WI38 (cell line): Measurements from ENCODE around the gene KLK15.

Source experiments
- H3K4me3 ChIP-seq: 2 replicates; pipeline ENCODE4 v1.5.1; 2011; ENCODE audit warnings: low read depth, mild to moderate bottlenecking, control low read depth, low read length
- TF ChIP-seq, protein P1 (sequence below): IDR thresholded peaks from 2 replicates; pipeline ENCODE4 v1.5.1; 2012; ENCODE audit warnings: low read depth, mild to moderate bottlenecking, control low read depth, low read length

KLK15 gene

DNA sequence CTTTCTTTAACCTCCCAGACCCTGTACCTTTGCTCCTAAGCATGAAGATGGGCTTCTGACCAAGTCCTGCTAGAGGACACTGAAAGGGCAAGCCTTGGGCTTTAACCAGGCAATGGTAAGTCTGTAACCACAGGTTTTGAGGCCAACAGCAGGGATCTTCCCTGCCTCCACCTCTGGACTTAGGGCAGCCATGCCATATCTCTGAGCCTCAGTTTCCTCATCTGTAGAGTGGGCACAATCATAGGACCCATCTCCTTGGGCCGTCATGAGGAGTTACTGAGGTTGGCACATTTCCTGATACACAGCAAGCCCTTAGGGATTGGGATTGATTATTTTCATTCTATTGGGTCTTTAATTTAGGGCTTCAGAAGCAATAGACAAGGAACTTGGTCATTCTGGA is 24.5 kb downstream of the KLK15 start:
- no peak overlapping the region for H3K4me3 ChIP-seq
- TF ChIP-seq, protein P1, sequence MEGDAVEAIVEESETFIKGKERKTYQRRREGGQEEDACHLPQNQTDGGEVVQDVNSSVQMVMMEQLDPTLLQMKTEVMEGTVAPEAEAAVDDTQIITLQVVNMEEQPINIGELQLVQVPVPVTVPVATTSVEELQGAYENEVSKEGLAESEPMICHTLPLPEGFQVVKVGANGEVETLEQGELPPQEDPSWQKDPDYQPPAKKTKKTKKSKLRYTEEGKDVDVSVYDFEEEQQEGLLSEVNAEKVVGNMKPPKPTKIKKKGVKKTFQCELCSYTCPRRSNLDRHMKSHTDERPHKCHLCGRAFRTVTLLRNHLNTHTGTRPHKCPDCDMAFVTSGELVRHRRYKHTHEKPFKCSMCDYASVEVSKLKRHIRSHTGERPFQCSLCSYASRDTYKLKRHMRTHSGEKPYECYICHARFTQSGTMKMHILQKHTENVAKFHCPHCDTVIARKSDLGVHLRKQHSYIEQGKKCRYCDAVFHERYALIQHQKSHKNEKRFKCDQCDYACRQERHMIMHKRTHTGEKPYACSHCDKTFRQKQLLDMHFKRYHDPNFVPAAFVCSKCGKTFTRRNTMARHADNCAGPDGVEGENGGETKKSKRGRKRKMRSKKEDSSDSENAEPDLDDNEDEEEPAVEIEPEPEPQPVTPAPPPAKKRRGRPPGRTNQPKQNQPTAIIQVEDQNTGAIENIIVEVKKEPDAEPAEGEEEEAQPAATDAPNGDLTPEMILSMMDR: no peak

DNA sequence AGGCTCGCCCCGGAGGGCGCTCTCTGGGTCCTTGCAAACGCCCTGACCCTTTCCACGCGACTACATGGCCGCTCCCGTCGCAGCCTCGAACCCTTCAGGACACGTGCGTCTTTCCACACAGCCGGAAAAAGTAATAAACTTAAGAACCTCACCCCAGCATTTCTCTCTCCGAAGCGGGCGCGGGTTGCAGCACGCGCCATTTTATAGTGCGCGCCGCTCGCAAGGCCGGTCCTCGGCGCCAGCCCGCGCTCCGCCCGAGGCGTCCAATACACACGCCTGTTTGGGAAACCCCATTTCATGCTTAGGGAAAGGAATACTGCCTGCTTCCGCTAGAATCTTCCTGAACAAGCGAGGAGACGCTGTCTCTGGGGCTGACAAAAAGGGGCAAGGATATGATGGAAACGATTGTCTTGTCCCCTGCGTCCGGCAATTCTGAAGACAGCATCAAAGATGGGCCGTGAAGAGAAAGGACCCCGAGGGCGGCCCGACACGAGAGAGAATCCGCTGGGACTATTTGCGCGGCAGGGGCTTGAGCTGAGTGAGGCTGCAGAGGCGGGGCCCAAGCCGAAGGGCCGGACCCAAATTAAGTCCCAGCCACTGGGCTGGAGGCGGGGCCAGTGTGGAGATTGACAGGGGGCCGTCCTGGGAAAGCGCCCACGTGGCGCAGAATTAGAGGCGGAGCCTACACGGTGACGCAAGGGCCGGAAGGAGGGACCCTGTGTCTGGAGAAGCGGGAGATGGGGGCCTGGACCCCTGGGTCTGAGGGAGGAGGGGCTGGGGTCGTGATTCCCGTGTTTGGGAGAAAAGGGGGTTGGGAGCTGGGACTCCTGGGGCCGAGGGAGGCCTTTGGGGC is 28.7 kb downstream of the KLK15 start:
- TF ChIP-seq, protein P1: no peak
- H3K4me3 ChIP-seq: peak overlapping the region; percentile 98

DNA sequence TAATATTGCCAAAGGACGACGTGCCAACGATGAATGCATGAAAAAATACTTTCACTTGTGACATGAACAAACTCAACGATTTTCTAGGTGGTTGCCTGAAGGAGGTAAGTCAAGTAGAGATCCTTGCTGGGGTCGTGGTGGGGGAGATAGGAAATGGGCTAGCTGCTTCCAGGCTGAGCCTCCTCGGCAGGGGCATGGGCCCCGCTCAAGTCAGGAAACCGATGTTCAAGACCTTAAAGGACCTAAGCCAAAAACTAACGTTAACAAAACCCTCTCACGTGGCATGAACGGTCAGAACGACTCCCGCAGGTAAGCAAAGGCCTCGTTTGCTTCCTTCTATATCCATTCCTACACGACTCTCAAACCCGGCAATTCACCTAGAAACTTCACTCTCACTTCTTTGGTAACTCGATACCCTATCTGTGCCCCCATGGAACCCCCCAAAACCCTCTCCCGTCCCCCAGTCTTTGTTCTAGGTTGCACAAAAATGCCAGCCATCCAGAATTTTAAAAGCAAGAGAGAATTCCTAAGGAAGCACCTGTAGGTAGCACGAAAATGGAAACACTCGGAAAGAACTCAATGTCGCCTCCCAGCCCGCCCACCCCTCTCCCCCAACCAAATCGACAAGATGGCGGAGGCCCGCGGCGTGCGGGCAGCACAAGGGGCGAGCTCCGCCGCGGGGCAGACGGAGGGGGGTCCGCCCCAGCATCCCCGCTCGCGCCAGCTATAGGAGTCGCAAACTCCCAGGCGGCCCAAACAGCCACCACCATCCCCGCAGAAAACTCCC is 29.5 kb downstream of the KLK15 start:
- TF ChIP-seq, protein P1: no peak

DNA sequence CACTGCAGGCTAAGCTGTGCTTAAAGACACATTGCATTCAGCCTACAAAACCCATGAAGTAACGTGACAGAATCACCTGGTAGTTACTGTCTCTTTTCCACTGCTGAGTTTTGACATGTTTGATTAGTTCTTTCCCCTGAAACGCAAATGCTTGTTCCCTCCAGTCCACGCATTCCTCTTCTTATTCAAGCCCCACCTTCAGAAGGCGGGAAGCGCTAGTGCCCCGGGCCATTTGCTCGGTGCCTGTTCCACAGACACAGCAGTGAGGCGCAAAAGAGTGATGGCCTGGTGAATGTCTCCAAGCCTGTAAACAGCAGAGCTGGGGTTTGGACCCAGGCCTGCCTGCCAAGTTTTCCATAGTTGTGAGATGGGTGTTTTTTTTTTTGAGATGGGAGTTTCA is 32.3 kb downstream of the KLK15 start:
- H3K4me3 ChIP-seq: no peak overlapping the region
- TF ChIP-seq, protein P1: no peak

More for the DNA sequence above, 29.5 kb downstream of the KLK15 start:
- H3K4me3 ChIP-seq: peak overlapping the region; percentile 98

DNA sequence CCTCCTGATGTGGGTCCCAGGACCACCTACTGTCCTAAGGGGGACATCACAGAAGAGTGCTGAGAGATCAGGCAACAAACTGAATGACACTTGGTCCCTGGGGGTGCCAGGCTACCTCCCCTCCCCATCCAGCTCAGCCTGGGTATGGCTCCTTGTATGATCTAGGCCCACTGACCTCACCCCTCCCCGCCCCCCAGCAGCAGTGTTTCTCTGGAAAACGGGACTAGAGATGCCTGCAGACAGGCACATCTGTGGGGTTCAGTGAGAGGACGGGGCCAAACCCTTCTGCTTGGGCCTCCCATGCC is 33.9 kb downstream of the KLK15 start:
- TF ChIP-seq, protein P1: no peak
- no peak overlapping the region for H3K4me3 ChIP-seq

DNA sequence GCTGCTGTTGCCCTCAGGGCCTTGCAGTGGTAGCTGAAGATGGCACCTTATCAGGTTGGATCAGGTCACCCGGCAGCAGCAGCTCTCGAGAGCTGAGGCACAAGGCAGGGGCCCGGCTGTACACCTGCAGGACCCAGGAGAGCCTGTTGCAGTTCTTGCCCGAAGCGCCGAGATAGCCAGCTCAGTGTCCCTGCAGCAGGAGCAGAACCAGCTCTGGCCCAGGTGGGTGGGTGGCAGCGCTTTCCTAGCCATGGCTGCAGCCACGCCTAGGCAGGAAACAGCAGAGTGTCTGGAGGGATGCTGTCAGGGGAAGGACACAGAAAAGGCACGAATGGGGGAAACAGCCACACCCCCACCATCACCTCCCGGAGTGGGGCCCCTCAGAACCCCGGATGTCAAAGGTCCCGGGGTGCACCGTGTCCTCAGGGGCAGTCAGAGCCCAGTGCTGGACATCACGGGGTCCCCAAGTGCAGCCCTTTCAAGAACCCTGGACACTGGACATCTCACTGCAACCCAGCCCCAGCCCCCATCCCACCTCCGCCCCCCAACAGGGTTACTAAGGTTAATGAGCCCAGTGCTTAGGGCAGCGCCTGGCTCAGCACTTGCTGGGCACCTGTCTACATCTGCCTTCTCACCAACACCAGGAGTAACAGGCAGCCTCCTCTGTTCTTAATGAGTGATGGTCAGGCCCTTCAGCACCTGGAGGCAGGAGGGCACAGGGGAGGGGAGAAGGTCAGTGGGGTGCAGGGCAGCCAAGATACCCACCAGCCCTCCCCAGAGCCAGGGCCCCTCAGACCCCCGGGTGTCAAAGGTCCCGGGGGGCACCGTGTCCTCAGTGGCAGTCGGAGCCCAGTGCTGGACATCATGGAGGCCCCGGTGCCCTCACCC is 34.5 kb downstream of the KLK15 start:
- TF ChIP-seq, protein P1: no peak
- no peak overlapping the region for H3K4me3 ChIP-seq
